GM12878 (cell line): ENCODE results near the gene MYRFL. TPM values are rescaled to one million over a fixed set of nuclear protein-coding genes. Genes with fewer than 3 reads are reported as not detected.

Experiments used
- ATAC-seq: fragments of 200-7000 bp; cut with Tn5 transposase; 3 replicates; pipeline ENCODE4 v1.9.1; 2020; ENCODE audit warnings: mild to moderate bottlenecking, moderate library complexity
- BruUV-seq: library from RNA; stranded (reverse); fragments of 400-500 nt; replicated peaks from 2 replicates; lab custom pipeline; 2021; lab: Mats Ljungman, UMichigan
- CTCF ChIA-PET: fragments of 300-600 bp; sonication (Branson Sonifier 250); formaldehyde crosslinking; extraction: SDS; loops from one replicate; lab custom pipeline; 2021; ENCODE audit warnings: inconsistent platforms; lab: Yijun Ruan, JAX
- POLR2A ChIA-PET: fragments of 350-600 bp; formaldehyde crosslinking; extraction: SDS; loops from one replicate; lab custom pipeline; 2021; ENCODE audit warnings: inconsistent platforms; lab: Charles Lee
- RAD21 ChIA-PET: fragments of 300-600 bp; sonication (Branson Sonifier 250); formaldehyde crosslinking; loops from one replicate; lab custom pipeline; 2023; ENCODE audit warnings: antibody characterized with exemption; ENCODE audit not compliant: unreplicated experiment; lab: Charles Lee
- SMC1A ChIA-PET: fragments of 300-600 bp; sonication (Branson Sonifier 250); formaldehyde crosslinking; loops from one replicate; lab custom pipeline; 2023; ENCODE audit not compliant: unreplicated experiment, uncharacterized antibody; lab: Charles Lee
- DNase-seq: peaks from one replicate; pipeline ENCODE4 v3.0.0-alpha.2; 2011; ENCODE audit warnings: low read depth, low spot score
- FAIRE-seq: peaks from 3 replicates; lab custom pipeline; 2011; peaks lifted over from hg19 to GRCh38; lab: Jason Lieb, UNC
- H2AFZ ChIP-seq: 2 replicates; pipeline ENCODE4 v1.6.0; 2011; ENCODE audit warnings: low read depth, low read length, control low read depth; ENCODE audit not compliant: control insufficient read depth
- H3K27ac ChIP-seq: 2 replicates; pipeline ENCODE4 v1.5.1; 2011; ENCODE audit warnings: control low read depth; ENCODE audit not compliant: control insufficient read depth, insufficient read depth
- H3K27me3 ChIP-seq, 2 experiments: replicated peaks in 1 of 2; 2 replicates each; pipeline versions ENCODE4 v1.6.0 to v1.6.1; 2011; ENCODE audit warnings: low read length in 1 of 2; ENCODE audit not compliant: control insufficient read depth in 2 of 2, insufficient read depth in 2 of 2
- H3K36me3 ChIP-seq, 2 experiments: 2 replicates each; pipeline ENCODE4 v1.5.1; 2011; ENCODE audit warnings: low read length in 1 of 2; ENCODE audit not compliant: control insufficient read depth in 2 of 2, insufficient read depth in 2 of 2
- H3K4me1 ChIP-seq: 2 replicates; pipeline ENCODE4 v1.6.1; 2011; ENCODE audit warnings: mild to moderate bottlenecking, low read length, moderate library complexity, mixed read lengths; ENCODE audit not compliant: control insufficient read depth, insufficient read depth
- H3K4me2 ChIP-seq: 2 replicates; pipeline ENCODE4 v1.6.0; 2011; ENCODE audit warnings: control low read depth; ENCODE audit not compliant: control insufficient read depth, insufficient read depth
- H3K4me3 ChIP-seq: fragments of 200-600 bp; sonication (generic); 2 replicates; pipeline ENCODE4 v1.5.1; 2016
- H3K79me2 ChIP-seq: 2 replicates; pipeline ENCODE4 v1.6.0; 2011; ENCODE audit warnings: low read length; ENCODE audit not compliant: control insufficient read depth, insufficient read depth
- H3K9ac ChIP-seq: 2 replicates; pipeline ENCODE4 v1.8.0; 2011; ENCODE audit warnings: low read length, control low read depth, mixed read lengths; ENCODE audit not compliant: control insufficient read depth, insufficient read depth
- H3K9me3 ChIP-seq: replicated peaks from 3 replicates; pipeline ENCODE4 v1.5.1; 2011; ENCODE audit warnings: mild to moderate bottlenecking, low read length; ENCODE audit not compliant: control insufficient read depth, insufficient read depth
- H4K20me1 ChIP-seq: 2 replicates; pipeline ENCODE4 v1.6.0; 2011; ENCODE audit not compliant: control insufficient read depth, insufficient read depth
- BMI1 ChIP-seq: fragments of 450-650 bp; IDR thresholded peaks from 2 replicates; pipeline ENCODE4 v1.6.1; 2016; ENCODE audit warnings: mild to moderate bottlenecking, moderate library complexity, borderline replicate concordance
- CREM ChIP-seq: IDR thresholded peaks from 2 replicates; pipeline ENCODE4 v1.6.1; 2014; ENCODE audit warnings: antibody characterized with exemption, low read depth
- EGR1 ChIP-seq, 2 experiments: IDR thresholded peaks; 1 replicate in 1 of 2; 2 replicates in 1 of 2; pipeline ENCODE4 v1.6.1; 2011 to 2012; ENCODE audit warnings: low read depth in 2 of 2, low read length in 2 of 2, borderline replicate concordance in 1 of 2, mild to moderate bottlenecking in 1 of 2, moderate library complexity in 1 of 2
- MTA2 ChIP-seq: fragments of 450-650 bp; IDR thresholded peaks from 2 replicates; pipeline ENCODE4 v1.6.1; 2016; ENCODE audit warnings: low read depth, mild to moderate bottlenecking, moderate library complexity
- NBN ChIP-seq: fragments of 450-650 bp; IDR thresholded peaks from 2 replicates; pipeline ENCODE4 v1.6.1; 2016
- NFIC ChIP-seq: IDR thresholded peaks from 2 replicates; pipeline ENCODE4 v1.6.1; 2012; ENCODE audit warnings: low read depth, mild to moderate bottlenecking, inconsistent platforms, low read length, moderate library complexity
- NR2C2 ChIP-seq: IDR thresholded peaks from 2 replicates; pipeline ENCODE4 v1.6.1; 2011; ENCODE audit warnings: borderline replicate concordance, low read depth; ENCODE audit not compliant: control insufficient read depth, insufficient read length
- PKNOX1 ChIP-seq: fragments of 450-650 bp; IDR thresholded peaks from 2 replicates; pipeline ENCODE4 v1.6.1; 2016; ENCODE audit warnings: mild to moderate bottlenecking
- POLR2AphosphoS2 ChIP-seq: IDR thresholded peaks from 2 replicates; pipeline ENCODE4 v1.6.1; 2011; ENCODE audit warnings: low read depth, mild to moderate bottlenecking, low read length, improper control_type of control experiment, moderate library complexity
- RAD21 ChIP-seq: IDR thresholded peaks from 2 replicates; pipeline ENCODE4 v1.6.1; 2011; ENCODE audit warnings: mild to moderate bottlenecking, low read depth, low read length, moderate library complexity; ENCODE audit not compliant: insufficient read depth
- RAD51 ChIP-seq: fragments of 450-650 bp; IDR thresholded peaks from 2 replicates; pipeline ENCODE4 v1.6.1; 2016; ENCODE audit warnings: moderate library complexity, mild to moderate bottlenecking, inconsistent platforms
- RCOR1 ChIP-seq: conservative IDR thresholded peaks from 2 replicates; pipeline ENCODE4 v1.6.1; 2012; ENCODE audit warnings: low read depth, low read length, improper control_type of control experiment
- RFX5 ChIP-seq: IDR thresholded peaks from 2 replicates; pipeline ENCODE4 v1.6.1; 2011; ENCODE audit warnings: low read depth, low read length, improper control_type of control experiment
- SIN3A ChIP-seq: IDR thresholded peaks from 2 replicates; pipeline ENCODE4 v1.6.1; 2012; ENCODE audit warnings: low read depth, low read length, improper control_type of control experiment
- STAT3 ChIP-seq: IDR thresholded peaks from 2 replicates; pipeline ENCODE4 v1.6.1; 2011; ENCODE audit warnings: low read depth, low read length, improper control_type of control experiment
- SUZ12 ChIP-seq: fragments of 200-600 bp; sonication (generic); IDR thresholded peaks from one replicate; pipeline ENCODE4 v1.6.1; 2018; ENCODE audit warnings: antibody characterized with exemption, mild to moderate bottlenecking; ENCODE audit not compliant: unreplicated experiment
- TCF12 ChIP-seq: IDR thresholded peaks from 2 replicates; pipeline ENCODE4 v1.6.1; 2011; ENCODE audit warnings: low read depth, mild to moderate bottlenecking, low read length
- ZNF217 ChIP-seq: fragments of 450-650 bp; IDR thresholded peaks from 2 replicates; pipeline ENCODE4 v1.6.1; 2017; ENCODE audit warnings: antibody characterized with exemption, mild to moderate bottlenecking
- WGBS: methylation state at CpG from one replicate; pipeline ENCODE4 v1.1.6; 2016; ENCODE audit warnings: low lambda C conversion rate; ENCODE audit not compliant: insufficient replicate concordance, insufficient coverage; ENCODE audit errors: missing lambda C conversion rate; 5-methylcytosine and 5-hydroxymethylcytosine counted together
- in situ Hi-C: fragments of 300-500 bp; cut with MboI; formaldehyde crosslinking; loops from 9 replicates; pipeline ENCODE4 v1.14.3; 2018; ENCODE audit warnings: mixed read lengths
- intact Hi-C: fragments of 100-400 bp; cut with micrococcal nuclease; formaldehyde crosslinking; loops from one replicate; pipeline ENCODE4 v1.14.2; 2022; ENCODE audit not compliant: unreplicated experiment
- polyA plus RNA-seq, 11 experiments: library from polyadenylated mRNA; depleted of rRNA in 4 of 11; unstranded in 6 of 11; stranded (reverse) in 5 of 11; fragments of >200 nt; fragmentation: Nextera tagmentation in 4 of 11; fragmentation: Illumina TruSeq in 1 of 11; extraction: Ambion mirVana in 4 of 11; extraction: Trizol in 1 of 11; gene quantifications; 1 replicate in 1 of 11; 2 replicates in 10 of 11; pipeline versions ENCODE4 v1.2.1 to v1.2.3, GENCODE V29; 2011 to 2016; ENCODE audit warnings: inconsistent platforms in 2 of 11, missing spikeins in 2 of 11, low read depth in 1 of 11
- total RNA-seq, 4 experiments: library from RNA; depleted of rRNA in 3 of 4; stranded (reverse); fragments of >200 nt in 3 of 4; fragmentation: Illumina TruSeq in 1 of 4; extraction: Trizol in 1 of 4; gene quantifications; 2 replicates each; pipeline versions ENCODE4 v1.2.1 to v1.2.3, GENCODE V29; 2013 to 2021

The MYRFL gene
- total and polyA plus RNA-seq, 10 of the 15 experiments (the other 5 are each of a cell fraction or from before 2014, with no cell fraction given), result 0.24 to 1.8 (median 0.64) TPM

GRCh38 chr12:69881771-69882170, 56.7 kb downstream of the MYRFL start:
- H3K36me3 ChIP-seq, result no peaks in the 10 kb centered on the region
- ATAC-seq, result no peak
- BruUV-seq, result no TSS peak
- ChIA-PET POLR2A (no interaction called here), RAD21 (no interaction called here), SMC1A (interaction anchor here (0.8 to 1.5 kb wide), 3 partner anchors 20 to 697 kb away, joined by 3 read pairs; no protein-coding TSS in a partner anchor), CTCF (interaction anchor here (0.5 to 1.3 kb wide), 4 partner anchors 15 to 849 kb away, joined by 3 to 4 read pairs (median 4); no protein-coding TSS in a partner anchor)
- H3K4me2 ChIP-seq, result no peak overlapping the region
- DNase-seq, result no peak
- H3K27ac ChIP-seq, result no peak overlapping the region
- 74% methylated on average over 3 of the region's 3 CpGs for WGBS
- no peak overlapping the region for H3K4me3 ChIP-seq
- TF ChIP-seq STAT3, result no peak
- no peak for TF ChIP-seq SIN3A
- no peak for TF ChIP-seq MTA2
- no peak for TF ChIP-seq POLR2AphosphoS2
- TF ChIP-seq PKNOX1, result no peak
- no peak for TF ChIP-seq NBN
- in situ Hi-C loops, result loop anchor here (5.0 kb wide), 1 partner anchor 846 kb away; no protein-coding TSS in a partner anchor
- H3K79me2 ChIP-seq, result no peaks in the 10 kb centered on the region
- H3K9ac ChIP-seq, result no peak overlapping the region
- no peaks in the 10 kb centered on the region for H3K9me3 ChIP-seq
- H3K4me1 ChIP-seq, result no peaks in the 10 kb centered on the region; the same call in 1 of the 2 replicates
- no peaks in the 10 kb centered on the region for H4K20me1 ChIP-seq
- H2AFZ ChIP-seq, result no peak overlapping the region
- intact Hi-C loops, result no loop called here
- no peaks in the 10 kb centered on the region for H3K27me3 ChIP-seq
- no peak for FAIRE-seq

GRCh38 chr12:69884386-69884785, 59.4 kb downstream of the MYRFL start:
- intact Hi-C loops, result no loop called here
- no peak overlapping the region for H3K4me2 ChIP-seq
- SMC1A ChIA-PET, result interaction anchor here (0.9 to 2.6 kb wide), 7 partner anchors 16 to 693 kb away, joined by 3 to 11 read pairs (median 3); no protein-coding TSS in a partner anchor
- TF ChIP-seq BMI1, result no peak
- TF ChIP-seq SUZ12, result no peak
- no peak for TF ChIP-seq NFIC
- no peak for TF ChIP-seq EGR1 (IDR thresholded peaks at IDR 0.05; ENCODE audit: borderline replicate concordance in 1 of 2, low read depth in 2 of 2, low read length in 2 of 2)
- no peak for TF ChIP-seq RAD21
- no peak for TF ChIP-seq RFX5
- no peak for TF ChIP-seq CREM
- TF ChIP-seq RAD51, result no peak
- TF ChIP-seq NR2C2, result no peak
- no peak for TF ChIP-seq ZNF217
- TF ChIP-seq TCF12, result no peak
- TF ChIP-seq RCOR1, result no peak

More at GRCh38 chr12:69884386-69884785, 59.4 kb downstream of the MYRFL start:
- ATAC-seq (no peak), FAIRE-seq (no peak), DNase-seq (no peak)
- Histone ChIP-seq H3K9me3 (no peaks in the 10 kb centered on the region), H3K4me1 (no peaks in the 10 kb centered on the region; the same call in 1 of the 2 replicates), H3K4me3 (no peak overlapping the region), H2AFZ (no peak overlapping the region), H3K27ac (no peak overlapping the region), H3K27me3 (no peaks in the 10 kb centered on the region), H3K79me2 (no peaks in the 10 kb centered on the region), H3K36me3 (no peaks in the 10 kb centered on the region), H3K9ac (no peak overlapping the region), H4K20me1 (no peaks in the 10 kb centered on the region)
- in situ Hi-C loops, result loop anchor here (5.0 kb wide), 1 partner anchor 843 kb away; no protein-coding TSS in a partner anchor
- ChIA-PET RAD21 (interaction anchor here (1.1 to 1.9 kb wide), 3 partner anchors 16 to 845 kb away, joined by 3 to 7 read pairs (median 4); no protein-coding TSS in a partner anchor), CTCF (interaction anchor here (0.5 to 5.8 kb wide), 6 partner anchors 15 to 1130 kb away, joined by 3 to 38 read pairs (median 6); no protein-coding TSS in a partner anchor), POLR2A (interaction anchor here (0.7 to 0.9 kb wide), 2 partner anchors 9 to 163 kb away, joined by 3 read pairs; no protein-coding TSS in a partner anchor)
- BruUV-seq, result no TSS peak
- WGBS, result 84% methylated on average over 2 of the region's 2 CpGs
